GM18499 (cell line): ENCODE measurements around the gene RNF126.
"Not testable (repeated sequence)": the region's sequence is repeated elsewhere in the genome, so short reads cannot be mapped to it uniquely, and the experiment has no call there.

Source experiments
- ATAC-seq: cut with Tn5 transposase; IDR thresholded peaks from one replicate; pipeline ENCODE4 v1.9.1; 2021; ENCODE audit warnings: moderate number of reproducible peaks; ENCODE audit not compliant: insufficient read depth, unreplicated experiment

The RNF126 gene

GRCh38 chr19:616062-616700, 46.8 kb downstream of the RNF126 start:
- ATAC-seq = no peak

- no peak for ATAC-seq
Measured at GRCh38 chr19:615619-616018, 47.4 kb downstream of the RNF126 start.

GRCh38 chr19:613732-614567, 49.1 kb downstream of the RNF126 start:
- ATAC-seq = no peak

- ATAC-seq = no peak
Measured at GRCh38 chr19:612941-613340, 50.1 kb downstream of the RNF126 start.

- no peak for ATAC-seq
Measured at GRCh38 chr19:611481-611868, 51.5 kb downstream of the RNF126 start.

- no peak for ATAC-seq
Measured at GRCh38 chr19:610801-611480, 52.1 kb downstream of the RNF126 start.

GRCh38 chr19:610071-610800, 52.8 kb downstream of the RNF126 start:
- no peak for ATAC-seq

GRCh38 chr19:609004-609346, 54.0 kb downstream of the RNF126 start:
- ATAC-seq = no peak

- ATAC-seq = no peak
Measured at GRCh38 chr19:608155-609003, 54.6 kb downstream of the RNF126 start.

GRCh38 chr19:607301-608154, 55.5 kb downstream of the RNF126 start:
- ATAC-seq = no peak

- ATAC-seq = not testable (repeated sequence)
Measured at GRCh38 chr19:605061-605971, 57.7 kb downstream of the RNF126 start.

GRCh38 chr19:604355-604754, 58.7 kb downstream of the RNF126 start:
- ATAC-seq = no peak

GRCh38 chr19:603779-604178, 59.2 kb downstream of the RNF126 start:
- ATAC-seq = not testable (repeated sequence)

GRCh38 chr19:603302-603639, 59.7 kb downstream of the RNF126 start:
- ATAC-seq = not testable (repeated sequence)

- no peak for ATAC-seq
Measured at GRCh38 chr19:602391-603301, 60.4 kb downstream of the RNF126 start.

- ATAC-seq = no peak
Measured at GRCh38 chr19:601790-602189, 61.2 kb downstream of the RNF126 start.

GRCh38 chr19:601310-601709, 61.7 kb downstream of the RNF126 start:
- ATAC-seq = no peak
